Measurements from ENCODE around the gene CPNE5. TPM values are rescaled to one million over a fixed set of nuclear protein-coding genes. Genes with fewer than 3 reads are reported as not detected.

Gene CPNE5
- total RNA-seq, 4 donors from 2014 or later = 9.5 to 33.8 (median 12.2) TPM

DNA sequence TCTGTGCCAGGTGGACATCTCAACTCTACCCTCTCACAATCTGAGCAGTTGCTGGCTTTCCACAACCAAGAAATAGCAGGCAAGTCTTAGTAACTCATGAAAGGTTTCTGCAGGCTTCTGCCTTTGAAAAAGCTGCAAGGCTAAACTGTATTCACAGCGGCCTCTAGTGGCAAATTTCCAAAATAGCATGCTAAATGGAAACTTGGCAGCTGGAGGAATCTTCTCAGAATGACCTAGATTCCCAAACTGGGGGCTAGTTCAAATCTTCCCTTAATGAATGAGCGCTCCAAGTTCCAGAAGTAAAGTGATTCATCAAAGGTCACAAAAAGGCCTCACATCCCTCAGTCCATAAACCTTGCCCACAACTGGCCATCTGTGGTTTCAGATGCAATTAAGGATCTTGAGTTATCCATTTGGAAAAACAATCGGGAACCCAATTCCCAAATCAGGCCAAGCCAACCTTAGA is 11.9 kb upstream of the CPNE5 start:
- Histone ChIP-seq H3K4me1 (peaks cover 0 to 7% of the 10 kb centered on the region in 2 donors), H3K27me3 (no peaks in the 10 kb centered on the region), H3K9me3 (no peaks in the 10 kb centered on the region), H3K27ac (peak overlapping the region; percentile 74 to 82), H3K36me3 (no peaks in the 10 kb centered on the region), H3K4me3 (no peak overlapping the region)
- TF ChIP-seq, protein P1, sequence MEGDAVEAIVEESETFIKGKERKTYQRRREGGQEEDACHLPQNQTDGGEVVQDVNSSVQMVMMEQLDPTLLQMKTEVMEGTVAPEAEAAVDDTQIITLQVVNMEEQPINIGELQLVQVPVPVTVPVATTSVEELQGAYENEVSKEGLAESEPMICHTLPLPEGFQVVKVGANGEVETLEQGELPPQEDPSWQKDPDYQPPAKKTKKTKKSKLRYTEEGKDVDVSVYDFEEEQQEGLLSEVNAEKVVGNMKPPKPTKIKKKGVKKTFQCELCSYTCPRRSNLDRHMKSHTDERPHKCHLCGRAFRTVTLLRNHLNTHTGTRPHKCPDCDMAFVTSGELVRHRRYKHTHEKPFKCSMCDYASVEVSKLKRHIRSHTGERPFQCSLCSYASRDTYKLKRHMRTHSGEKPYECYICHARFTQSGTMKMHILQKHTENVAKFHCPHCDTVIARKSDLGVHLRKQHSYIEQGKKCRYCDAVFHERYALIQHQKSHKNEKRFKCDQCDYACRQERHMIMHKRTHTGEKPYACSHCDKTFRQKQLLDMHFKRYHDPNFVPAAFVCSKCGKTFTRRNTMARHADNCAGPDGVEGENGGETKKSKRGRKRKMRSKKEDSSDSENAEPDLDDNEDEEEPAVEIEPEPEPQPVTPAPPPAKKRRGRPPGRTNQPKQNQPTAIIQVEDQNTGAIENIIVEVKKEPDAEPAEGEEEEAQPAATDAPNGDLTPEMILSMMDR (IDR thresholded peaks at IDR 0.05) = peak; percentile 65 to 90 (median 80)
- TF ChIP-seq POLR2A (IDR thresholded peaks at IDR 0.05) = no peak
- DNase-seq = peak; percentile 56 to 80
- intact Hi-C loops (cut with DNase I; ENCODE audit: low total_unique reads) = no loop called here

DNA sequence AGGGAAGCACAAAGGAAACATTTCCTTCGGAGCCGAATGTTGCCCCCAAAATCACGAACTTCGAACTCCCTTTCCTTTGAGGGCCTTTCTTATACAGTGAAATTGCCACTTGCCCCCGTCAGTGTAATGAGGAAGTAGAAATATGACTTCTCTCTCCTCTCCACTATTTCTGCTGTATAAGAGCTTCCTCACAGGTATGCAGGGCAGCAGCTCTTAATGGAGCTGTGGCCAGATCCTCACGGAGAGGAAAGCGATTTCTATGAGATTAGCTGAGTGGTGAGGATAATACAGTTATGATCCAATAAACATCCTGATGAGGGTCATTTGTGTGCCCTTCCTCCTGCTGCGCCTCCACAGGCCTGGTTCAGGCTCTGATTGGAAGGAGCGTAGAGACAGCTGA is 10.8 kb upstream of the CPNE5 start:
- TF ChIP-seq POLR2A (IDR thresholded peaks at IDR 0.05) = no peak
- intact Hi-C loops (cut with DNase I; ENCODE audit: low total_unique reads) = no loop called here
- peaks cover 0 to 7% of the 10 kb centered on the region in 2 donors for H3K4me1 ChIP-seq
- H3K27ac ChIP-seq = peak overlapping the region; percentile 10 to 58
- DNase-seq = peak in 1 of 2 donors; percentile 13
- H3K4me3 ChIP-seq = no peak overlapping the region
- H3K36me3 ChIP-seq = no peaks in the 10 kb centered on the region
- no peaks in the 10 kb centered on the region for H3K27me3 ChIP-seq
- no peaks in the 10 kb centered on the region for H3K9me3 ChIP-seq

DNA sequence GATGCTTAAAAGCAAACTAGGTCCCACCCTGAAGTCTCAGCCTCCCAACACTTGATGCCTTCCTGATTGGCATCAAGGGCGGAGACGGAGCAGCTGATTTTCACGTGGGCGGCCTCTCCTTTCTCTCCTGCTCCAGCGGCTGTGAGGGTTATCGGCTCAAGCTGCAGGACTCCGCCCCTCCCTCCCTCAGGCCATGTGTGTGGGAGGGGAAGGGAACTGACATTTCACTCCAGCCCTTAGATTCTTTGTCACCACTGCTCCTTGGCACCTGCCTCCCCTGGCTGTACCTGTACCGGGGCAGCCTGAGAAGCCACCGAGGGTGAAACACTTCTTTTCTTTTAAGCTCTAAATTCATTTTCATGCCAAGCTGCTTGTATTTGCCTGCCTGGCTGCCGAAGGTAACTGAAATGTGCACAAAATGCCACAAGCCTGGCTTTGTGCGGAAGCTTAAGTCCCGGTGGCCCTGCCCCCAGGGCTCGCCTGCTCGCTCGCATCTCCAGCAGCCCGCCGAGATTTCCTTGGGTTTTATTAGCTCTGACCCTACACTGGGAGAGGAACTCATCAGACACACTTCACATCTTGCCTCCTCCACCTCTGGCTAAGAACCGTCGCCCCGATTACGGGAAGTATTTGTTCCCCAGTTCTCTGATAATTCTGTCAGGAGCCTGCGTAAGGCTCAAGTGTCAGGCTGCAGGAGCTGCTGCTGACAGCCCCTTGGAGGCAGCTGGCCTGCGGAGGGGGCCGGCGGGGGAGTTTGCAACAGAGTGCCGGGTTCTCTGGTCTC is 9.6 kb upstream of the CPNE5 start:
- DNase-seq = peak; percentile 43 to 62
- TF ChIP-seq, protein P1 (IDR thresholded peaks at IDR 0.05) = no peak
- TF ChIP-seq POLR2A (IDR thresholded peaks at IDR 0.05) = no peak
- peaks cover 0 to 7% of the 10 kb centered on the region in 2 donors for H3K4me1 ChIP-seq
- H3K27me3 ChIP-seq = no peaks in the 10 kb centered on the region
- no peaks in the 10 kb centered on the region for H3K9me3 ChIP-seq
- H3K27ac ChIP-seq = peak overlapping the region; percentile 37 to 58
- H3K4me3 ChIP-seq = no peak overlapping the region
- intact Hi-C loops (cut with DNase I; ENCODE audit: low total_unique reads) = no loop called here
- H3K36me3 ChIP-seq = no peaks in the 10 kb centered on the region

DNA sequence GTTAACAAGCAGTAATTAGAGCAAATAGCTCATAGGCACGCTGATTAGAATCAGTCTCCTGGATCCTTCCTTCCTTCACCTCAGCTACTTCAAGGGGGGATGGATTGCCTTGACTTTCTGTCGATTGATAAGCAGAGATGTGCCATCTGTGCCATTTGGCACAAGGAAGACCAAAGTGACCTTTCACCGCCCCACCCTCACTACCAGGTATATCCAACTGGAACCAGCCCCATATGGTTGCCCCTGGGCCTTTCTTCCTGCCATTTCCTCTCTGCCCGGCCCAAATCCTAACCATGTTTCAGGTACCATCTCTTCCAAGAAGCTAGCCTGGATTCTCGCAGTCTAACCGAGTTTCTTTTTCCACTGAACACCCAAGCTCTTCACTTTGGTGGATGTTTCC is 8.7 kb upstream of the CPNE5 start:
- no peaks in the 10 kb centered on the region for H3K27me3 ChIP-seq
- DNase-seq = no peak
- H3K9me3 ChIP-seq = no peaks in the 10 kb centered on the region
- intact Hi-C loops (cut with DNase I; ENCODE audit: low total_unique reads) = no loop called here
- TF ChIP-seq POLR2A (IDR thresholded peaks at IDR 0.05) = no peak
- TF ChIP-seq, protein P1 (IDR thresholded peaks at IDR 0.05) = no peak
- no peak overlapping the region for H3K27ac ChIP-seq
- no peak overlapping the region for H3K4me3 ChIP-seq
- H3K36me3 ChIP-seq = no peaks in the 10 kb centered on the region
- peaks cover 0 to 7% of the 10 kb centered on the region in 2 donors for H3K4me1 ChIP-seq

DNA sequence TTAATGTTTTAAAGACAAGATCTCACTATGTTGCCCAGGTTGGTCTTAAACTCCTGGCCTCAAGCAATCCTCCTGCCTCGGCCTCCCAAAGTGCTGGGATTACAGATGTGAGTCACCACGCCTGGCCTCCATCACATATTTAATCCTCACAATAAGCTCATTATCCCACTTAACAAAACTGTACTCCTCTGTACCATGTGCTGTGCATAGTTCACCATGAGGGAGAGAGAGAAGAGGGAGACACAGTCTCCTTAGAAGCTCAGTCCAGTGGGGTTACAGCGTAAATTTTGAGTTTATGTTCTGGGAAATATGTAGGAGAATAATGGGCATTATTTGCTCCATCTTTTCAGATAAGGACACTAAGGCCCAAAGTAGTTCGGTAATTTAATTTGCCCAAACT is 7.9 kb upstream of the CPNE5 start:
- intact Hi-C loops (cut with DNase I; ENCODE audit: low total_unique reads) = no loop called here
- no peaks in the 10 kb centered on the region for H3K27me3 ChIP-seq
- TF ChIP-seq, protein P1 (IDR thresholded peaks at IDR 0.05) = no peak
- TF ChIP-seq POLR2A (IDR thresholded peaks at IDR 0.05) = no peak
- no peaks in the 10 kb centered on the region for H3K36me3 ChIP-seq
- H3K27ac ChIP-seq = no peak overlapping the region
- DNase-seq = no peak
- H3K4me1 ChIP-seq = peaks cover 0 to 7% of the 10 kb centered on the region in 2 donors
- H3K9me3 ChIP-seq = no peaks in the 10 kb centered on the region
- H3K4me3 ChIP-seq = no peak overlapping the region

Measured in uterus (tissue), 4 donors.